ENCODE results near the gene PPP1R11.

The PPP1R11 gene

GRCh38 chr6:30061858-30062458 is 5.0 kb upstream of the PPP1R11 start:
- DNase-seq: no peak

GRCh38 chr6:30062471-30063178 is 4.4 kb upstream of the PPP1R11 start:
- no peak for DNase-seq

GRCh38 chr6:30063315-30063714 is 3.7 kb upstream of the PPP1R11 start:
- DNase-seq: no peak

GRCh38 chr6:30066082-30066481 is 916 bp upstream of the PPP1R11 start:
- no peak for DNase-seq

GRCh38 chr6:30067460-30068139 is 602 bp downstream of the PPP1R11 start:
- no peak for DNase-seq

GRCh38 chr6:30071081-30071818 is 4.3 kb downstream of the PPP1R11 start:
- peak; percentile 32 for DNase-seq

GRCh38 chr6:30071858-30072257 is 4.9 kb downstream of the PPP1R11 start:
- no peak for DNase-seq

- no peak for DNase-seq
Observed at GRCh38 chr6:30073489-30074235, 6.7 kb downstream of the PPP1R11 start.

- no peak for DNase-seq
Observed at GRCh38 chr6:30074331-30075093, 7.5 kb downstream of the PPP1R11 start.

GRCh38 chr6:30075094-30075789 is 8.2 kb downstream of the PPP1R11 start, which contains the start of gene RNF39:
RNF39 (minus strand) TSS chr6:30075769; CDS start chr6:30075585, 184 bp downstream.
- DNase-seq: no peak

GRCh38 chr6:30075790-30076732 is 9.1 kb downstream of the PPP1R11 start:
- DNase-seq: no peak

- DNase-seq: no peak
Observed at GRCh38 chr6:30077218-30077617, 10.2 kb downstream of the PPP1R11 start.

GRCh38 chr6:30087876-30088275 is 20.9 kb downstream of the PPP1R11 start:
- DNase-seq: no peak

- peak; percentile 63 for DNase-seq
Observed at GRCh38 chr6:30091577-30092381, 24.8 kb downstream of the PPP1R11 start.

- DNase-seq: no peak
Observed at GRCh38 chr6:30092852-30093543, 26.0 kb downstream of the PPP1R11 start.

- DNase-seq: no peak
Observed at GRCh38 chr6:30093951-30094661, 27.1 kb downstream of the PPP1R11 start.

GRCh38 chr6:30096829-30097228 is 29.8 kb downstream of the PPP1R11 start:
- DNase-seq: no peak
